SK-N-SH (cell line): ENCODE results near the gene CCDC6. TPM values are rescaled to one million over a fixed set of nuclear protein-coding genes. Genes with fewer than 3 reads are reported as not detected.

Experiments
- CTCF ChIA-PET: fragments of 300-600, 350-600 bp; formaldehyde crosslinking; extraction: SDS; loops from one replicate; lab custom pipeline; 2021; lab: Yijun Ruan, JAX
- POLR2A ChIA-PET: fragments of 350-600 bp; sonication (Branson Sonifier 250); formaldehyde crosslinking; extraction: SDS; loops from one replicate; lab custom pipeline; 2020; ENCODE audit warnings: antibody characterized with exemption, inconsistent platforms; lab: Yijun Ruan, JAX
- DNase-seq: peaks from one replicate; pipeline ENCODE4 v3.0.0; 2012
- H2AFZ ChIP-seq: fragments of 200-600 bp; sonication (generic); 2 replicates; pipeline ENCODE4 v1.8.1; 2016; ENCODE audit warnings: antibody characterized with exemption, mild to moderate bottlenecking, low read depth
- H3F3A ChIP-seq: fragments of 200-600 bp; sonication (generic); replicated peaks from 2 replicates; pipeline ENCODE3; 2016; ENCODE audit warnings: antibody characterized with exemption, mild to moderate bottlenecking; ENCODE audit not compliant: insufficient read depth
- H3K27ac ChIP-seq, 2 experiments: fragments of 200-500 bp in 1 of 2; fragments of 200-600 bp in 1 of 2; sonication (Bioruptor generic) in 1 of 2; sonication (generic), shearing (Covaris generic) in 1 of 2; 2 replicates each; pipeline versions ENCODE4 v1.5.1 to v1.6.1; 2014 to 2016; ENCODE audit warnings: low read depth in 2 of 2, inconsistent platforms in 1 of 2, low read length in 1 of 2, mild to moderate bottlenecking in 1 of 2, mixed read lengths in 1 of 2
- H3K27me3 ChIP-seq: fragments of 200-600 bp; sonication (generic), shearing (Covaris generic); 2 replicates; pipeline ENCODE4 v1.6.1; 2016; ENCODE audit warnings: mixed run types; ENCODE audit not compliant: insufficient read depth
- H3K36me3 ChIP-seq, 2 experiments: fragments of 200-500 bp in 1 of 2; fragments of 200-600 bp in 1 of 2; sonication (Bioruptor generic) in 1 of 2; sonication (generic) in 1 of 2; replicated peaks in 1 of 2; 2 replicates each; pipeline versions ENCODE3 to v1.5.1; 2014 to 2016; ENCODE audit warnings: low read length in 1 of 2, mild to moderate bottlenecking in 1 of 2; ENCODE audit not compliant: insufficient read depth in 2 of 2, control insufficient read depth in 1 of 2
- H3K4me1 ChIP-seq, 2 experiments: fragments of 200-500 bp in 1 of 2; fragments of 200-600 bp in 1 of 2; sonication (Bioruptor generic) in 1 of 2; sonication (generic), shearing (Covaris generic) in 1 of 2; 2 replicates each; pipeline versions ENCODE4 v1.5.1 to v1.6.1; 2014 to 2016; ENCODE audit warnings: low read depth in 1 of 2, low read length in 1 of 2, mixed run types in 1 of 2; ENCODE audit not compliant: insufficient read depth in 2 of 2, control insufficient read depth in 1 of 2
- H3K4me2 ChIP-seq: fragments of 200-600 bp; sonication (generic), shearing (Covaris generic); 2 replicates; pipeline ENCODE4 v1.6.1; 2017; ENCODE audit warnings: mixed run types
- H3K4me3 ChIP-seq, 2 experiments: fragments of 200-500 bp in 1 of 2; fragments of 200-600 bp in 1 of 2; sonication (Bioruptor generic) in 1 of 2; sonication (generic), shearing (Covaris generic) in 1 of 2; 2 replicates each; pipeline versions ENCODE4 v1.5.1 to v1.8.1; 2014 to 2016; ENCODE audit warnings: low read depth in 2 of 2, inconsistent platforms in 1 of 2, low read length in 1 of 2, mild to moderate bottlenecking in 1 of 2, mixed read lengths in 1 of 2, moderate library complexity in 1 of 2
- H3K79me2 ChIP-seq: fragments of 200-600 bp; sonication (generic); 2 replicates; pipeline ENCODE4 v1.8.1; 2017; ENCODE audit warnings: mild to moderate bottlenecking; ENCODE audit not compliant: insufficient read depth
- H3K9ac ChIP-seq: fragments of 200-600 bp; sonication (generic); 2 replicates; pipeline ENCODE4 v1.6.1; 2017; ENCODE audit warnings: mixed run types
- H3K9me2 ChIP-seq: fragments of 200-600 bp; sonication (generic); 2 replicates; pipeline ENCODE4 v1.6.1; 2017; ENCODE audit warnings: mixed run types
- H3K9me3 ChIP-seq: fragments of 200-600 bp; sonication (generic); 2 replicates; pipeline ENCODE4 v1.6.1; 2017; ENCODE audit warnings: mixed run types, mild to moderate bottlenecking, moderate library complexity
- H4K20me1 ChIP-seq: fragments of 200-600 bp; sonication (generic); 2 replicates; pipeline ENCODE4 v1.6.1; 2017; ENCODE audit warnings: mild to moderate bottlenecking, mixed run types; ENCODE audit not compliant: insufficient read depth
- CHD2 ChIP-seq: fragments of 150-350 bp; IDR thresholded peaks from 2 replicates; pipeline ENCODE4 v1.6.1; 2018; ENCODE audit warnings: low read length; ENCODE audit not compliant: partially characterized antibody
- EZH2phosphoT487 ChIP-seq: fragments of 200-600 bp; sonication (generic); IDR thresholded peaks from 2 replicates; pipeline ENCODE4 v1.6.1; 2017; ENCODE audit warnings: low read depth, mixed run types, mild to moderate bottlenecking, antibody characterized with exemption, moderate library complexity, borderline replicate concordance
- FOSL2 ChIP-seq: IDR thresholded peaks from 2 replicates; pipeline ENCODE4 v1.4.0; 2012; ENCODE audit warnings: low read depth, mild to moderate bottlenecking, moderate library complexity, borderline replicate concordance
- FOXJ3 ChIP-seq: sonication (generic); formaldehyde crosslinking; IDR thresholded peaks from 2 replicates; pipeline ENCODE4 v1.5.1; 2020; ENCODE audit warnings: mild to moderate bottlenecking, missing genetic modification reagents
- FOXM1 ChIP-seq: IDR thresholded peaks from 2 replicates; pipeline ENCODE4 v1.4.0; 2012; ENCODE audit warnings: low read depth, mild to moderate bottlenecking
- GABPA ChIP-seq: IDR thresholded peaks from 2 replicates; pipeline ENCODE4 v1.4.0; 2012; ENCODE audit warnings: low read depth, mild to moderate bottlenecking
- MEF2A ChIP-seq: IDR thresholded peaks from 2 replicates; pipeline ENCODE4 v1.4.0; 2012; ENCODE audit warnings: low read depth, borderline replicate concordance
- MXI1 ChIP-seq: IDR thresholded peaks from 2 replicates; pipeline ENCODE4 v1.6.1; 2012; ENCODE audit warnings: mild to moderate bottlenecking, low read depth, low read length, improper control_type of control experiment
- NFIC ChIP-seq: IDR thresholded peaks from 2 replicates; pipeline ENCODE4 v1.4.0; 2012; ENCODE audit warnings: borderline replicate concordance
- RAD21 ChIP-seq: IDR thresholded peaks from 2 replicates; pipeline ENCODE4 v1.6.1; 2012; ENCODE audit warnings: mild to moderate bottlenecking, low read length
- RFX5 ChIP-seq: IDR thresholded peaks from 2 replicates; pipeline ENCODE4 v1.6.1; 2012; ENCODE audit warnings: mild to moderate bottlenecking, improper control_type of control experiment, low read length
- SMC3 ChIP-seq: IDR thresholded peaks from 2 replicates; pipeline ENCODE4 v1.6.1; 2012; ENCODE audit warnings: low read depth, low read length, improper control_type of control experiment
- TCF12 ChIP-seq: IDR thresholded peaks from 2 replicates; pipeline ENCODE4 v1.4.0; 2012
- TEAD4 ChIP-seq: IDR thresholded peaks from 2 replicates; pipeline ENCODE4 v1.4.0; 2012; ENCODE audit warnings: mild to moderate bottlenecking, borderline replicate concordance; ENCODE audit not compliant: insufficient read depth
- YY1 ChIP-seq: IDR thresholded peaks from 2 replicates; pipeline ENCODE4 v1.4.0; 2012; ENCODE audit warnings: low read depth, mild to moderate bottlenecking
- WGBS: methylation state at CpG from one replicate; pipeline ENCODE4 v1.1.6; 2017; ENCODE audit warnings: low lambda C conversion rate; 5-methylcytosine and 5-hydroxymethylcytosine counted together
- polyA plus RNA-seq, 3 experiments: library from polyadenylated mRNA; depleted of rRNA; stranded (reverse); fragments of >200 nt; gene quantifications; 2 replicates each; pipeline ENCODE4 v1.2.3, GENCODE V29; 2012
- TF ChIP-seq, protein P1 (sequence below): fragments of 200-600 bp; sonication (generic); IDR thresholded peaks from 2 replicates; pipeline ENCODE4 v1.6.1; 2017; ENCODE audit warnings: antibody characterized with exemption, mild to moderate bottlenecking, moderate library complexity
- TF ChIP-seq, protein P2 (sequence below): IDR thresholded peaks from 2 replicates; pipeline ENCODE4 v1.4.0; 2012; ENCODE audit warnings: low read depth, borderline replicate concordance
- TF ChIP-seq, protein P3 (sequence below): fragments of 150-350 bp; IDR thresholded peaks from 2 replicates; pipeline ENCODE4 v1.6.1; 2016; ENCODE audit warnings: mild to moderate bottlenecking, low read depth, low read length
- TF ChIP-seq, protein P4 (sequence below): IDR thresholded peaks from 2 replicates; pipeline ENCODE4 v1.4.0; 2012; ENCODE audit warnings: low read depth, borderline replicate concordance
- TF ChIP-seq, protein P5 (sequence below): IDR thresholded peaks from 2 replicates; pipeline ENCODE4; 2012

CCDC6 gene
- polyA plus RNA-seq, 1 of the 3 experiments (the other 2 are of a cell fraction): 10.8 TPM

DNA sequence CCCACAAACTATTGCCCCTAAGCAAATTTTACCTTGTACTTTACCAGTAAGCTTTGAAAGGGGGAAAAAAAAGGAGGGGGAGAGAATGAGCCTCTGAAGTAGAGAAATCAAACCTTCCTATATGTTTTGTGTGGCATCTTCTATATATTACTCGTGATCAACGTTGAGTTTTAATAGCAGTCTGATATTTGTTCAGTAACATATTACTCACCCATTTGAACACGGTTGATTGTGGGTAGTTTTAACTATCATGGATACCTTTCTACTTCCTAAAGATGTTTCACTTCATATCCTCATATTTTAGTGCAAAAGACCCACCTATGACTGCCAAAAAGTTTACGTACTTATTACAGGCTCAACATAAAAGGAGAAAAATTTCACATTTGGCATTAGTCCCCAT is 54.5 kb downstream of the CCDC6 start:
- no peaks in the 10 kb centered on the region for H3K27me3 ChIP-seq
- H3K79me2 ChIP-seq: peaks cover 29% of the 10 kb centered on the region
- peaks cover 10 to 14% of the 10 kb centered on the region in 2 experiments; a peak in 3 of 4 replicates for H3K4me1 ChIP-seq
- H3K9me3 ChIP-seq: no peaks in the 10 kb centered on the region
- TF ChIP-seq FOSL2 (no peak), TCF12 (no peak), NFIC (no peak)
- TF ChIP-seq, protein P1, sequence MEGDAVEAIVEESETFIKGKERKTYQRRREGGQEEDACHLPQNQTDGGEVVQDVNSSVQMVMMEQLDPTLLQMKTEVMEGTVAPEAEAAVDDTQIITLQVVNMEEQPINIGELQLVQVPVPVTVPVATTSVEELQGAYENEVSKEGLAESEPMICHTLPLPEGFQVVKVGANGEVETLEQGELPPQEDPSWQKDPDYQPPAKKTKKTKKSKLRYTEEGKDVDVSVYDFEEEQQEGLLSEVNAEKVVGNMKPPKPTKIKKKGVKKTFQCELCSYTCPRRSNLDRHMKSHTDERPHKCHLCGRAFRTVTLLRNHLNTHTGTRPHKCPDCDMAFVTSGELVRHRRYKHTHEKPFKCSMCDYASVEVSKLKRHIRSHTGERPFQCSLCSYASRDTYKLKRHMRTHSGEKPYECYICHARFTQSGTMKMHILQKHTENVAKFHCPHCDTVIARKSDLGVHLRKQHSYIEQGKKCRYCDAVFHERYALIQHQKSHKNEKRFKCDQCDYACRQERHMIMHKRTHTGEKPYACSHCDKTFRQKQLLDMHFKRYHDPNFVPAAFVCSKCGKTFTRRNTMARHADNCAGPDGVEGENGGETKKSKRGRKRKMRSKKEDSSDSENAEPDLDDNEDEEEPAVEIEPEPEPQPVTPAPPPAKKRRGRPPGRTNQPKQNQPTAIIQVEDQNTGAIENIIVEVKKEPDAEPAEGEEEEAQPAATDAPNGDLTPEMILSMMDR: no peak
- TF ChIP-seq, protein P2, sequence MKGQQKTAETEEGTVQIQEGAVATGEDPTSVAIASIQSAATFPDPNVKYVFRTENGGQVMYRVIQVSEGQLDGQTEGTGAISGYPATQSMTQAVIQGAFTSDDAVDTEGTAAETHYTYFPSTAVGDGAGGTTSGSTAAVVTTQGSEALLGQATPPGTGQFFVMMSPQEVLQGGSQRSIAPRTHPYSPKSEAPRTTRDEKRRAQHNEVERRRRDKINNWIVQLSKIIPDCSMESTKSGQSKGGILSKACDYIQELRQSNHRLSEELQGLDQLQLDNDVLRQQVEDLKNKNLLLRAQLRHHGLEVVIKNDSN: no peak
- TF ChIP-seq, protein P3, sequence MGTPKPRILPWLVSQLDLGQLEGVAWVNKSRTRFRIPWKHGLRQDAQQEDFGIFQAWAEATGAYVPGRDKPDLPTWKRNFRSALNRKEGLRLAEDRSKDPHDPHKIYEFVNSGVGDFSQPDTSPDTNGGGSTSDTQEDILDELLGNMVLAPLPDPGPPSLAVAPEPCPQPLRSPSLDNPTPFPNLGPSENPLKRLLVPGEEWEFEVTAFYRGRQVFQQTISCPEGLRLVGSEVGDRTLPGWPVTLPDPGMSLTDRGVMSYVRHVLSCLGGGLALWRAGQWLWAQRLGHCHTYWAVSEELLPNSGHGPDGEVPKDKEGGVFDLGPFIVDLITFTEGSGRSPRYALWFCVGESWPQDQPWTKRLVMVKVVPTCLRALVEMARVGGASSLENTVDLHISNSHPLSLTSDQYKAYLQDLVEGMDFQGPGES: no peak
- TF ChIP-seq, protein P4, sequence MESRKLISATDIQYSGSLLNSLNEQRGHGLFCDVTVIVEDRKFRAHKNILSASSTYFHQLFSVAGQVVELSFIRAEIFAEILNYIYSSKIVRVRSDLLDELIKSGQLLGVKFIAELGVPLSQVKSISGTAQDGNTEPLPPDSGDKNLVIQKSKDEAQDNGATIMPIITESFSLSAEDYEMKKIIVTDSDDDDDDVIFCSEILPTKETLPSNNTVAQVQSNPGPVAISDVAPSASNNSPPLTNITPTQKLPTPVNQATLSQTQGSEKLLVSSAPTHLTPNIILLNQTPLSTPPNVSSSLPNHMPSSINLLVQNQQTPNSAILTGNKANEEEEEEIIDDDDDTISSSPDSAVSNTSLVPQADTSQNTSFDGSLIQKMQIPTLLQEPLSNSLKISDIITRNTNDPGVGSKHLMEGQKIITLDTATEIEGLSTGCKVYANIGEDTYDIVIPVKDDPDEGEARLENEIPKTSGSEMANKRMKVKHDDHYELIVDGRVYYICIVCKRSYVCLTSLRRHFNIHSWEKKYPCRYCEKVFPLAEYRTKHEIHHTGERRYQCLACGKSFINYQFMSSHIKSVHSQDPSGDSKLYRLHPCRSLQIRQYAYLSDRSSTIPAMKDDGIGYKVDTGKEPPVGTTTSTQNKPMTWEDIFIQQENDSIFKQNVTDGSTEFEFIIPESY: no peak
- H3K27ac ChIP-seq: no peak overlapping the region
- H3K36me3 ChIP-seq: peaks cover 24 to 47% of the 10 kb centered on the region in 2 experiments
- DNase-seq: no peak
- H2AFZ ChIP-seq: no peak overlapping the region
- no peak overlapping the region for H3K4me2 ChIP-seq
- no peaks in the 10 kb centered on the region for H3K9me2 ChIP-seq
- H3F3A ChIP-seq: peaks cover 4% of the 10 kb centered on the region
- POLR2A ChIA-PET: no interaction called here
- CTCF ChIA-PET: no interaction called here
- WGBS: 90% methylated on average over 4 of the region's 4 CpGs
- no peak overlapping the region for H3K9ac ChIP-seq
- H3K4me3 ChIP-seq: no peak overlapping the region
- H4K20me1 ChIP-seq: peaks cover 10% of the 10 kb centered on the region

DNA sequence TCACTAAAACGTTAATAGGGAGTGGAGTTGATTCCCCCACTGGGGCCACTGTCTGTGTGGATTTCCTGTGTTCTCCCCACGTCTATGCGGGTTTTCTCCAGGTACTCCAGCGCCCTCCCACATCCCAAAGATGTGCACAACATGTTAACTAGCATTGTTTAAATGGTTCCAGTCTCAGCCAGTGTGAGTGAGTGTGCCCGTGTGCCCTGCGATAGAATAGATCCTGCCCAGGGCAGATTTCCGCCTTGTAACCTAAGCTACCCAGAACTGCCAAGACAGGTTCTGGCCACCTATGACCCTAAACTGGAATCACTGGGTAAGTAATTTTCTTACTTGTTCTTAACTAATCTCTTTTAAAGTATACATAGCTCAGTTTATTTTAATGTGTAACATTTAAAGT is 58.5 kb downstream of the CCDC6 start:
- CTCF ChIA-PET: interaction anchor here (0.9 to 1.9 kb wide), 2 partner anchors 17 to 25 kb away, joined by 3 to 8 read pairs; no protein-coding TSS in a partner anchor

More for the DNA sequence above, 58.5 kb downstream of the CCDC6 start:
- H4K20me1 ChIP-seq: no peaks in the 10 kb centered on the region; the same call in 1 of the 2 replicates
- TF ChIP-seq SMC3 (no peak), CHD2 (no peak), GABPA (no peak), MEF2A (no peak), FOXJ3 (no peak), TCF12 (no peak), YY1 (no peak), FOXM1 (no peak), FOSL2 (no peak), MXI1 (no peak), RFX5 (no peak), RAD21 (no peak), EZH2phosphoT487 (no peak), TEAD4 (no peak)
- TF ChIP-seq, protein P5, sequence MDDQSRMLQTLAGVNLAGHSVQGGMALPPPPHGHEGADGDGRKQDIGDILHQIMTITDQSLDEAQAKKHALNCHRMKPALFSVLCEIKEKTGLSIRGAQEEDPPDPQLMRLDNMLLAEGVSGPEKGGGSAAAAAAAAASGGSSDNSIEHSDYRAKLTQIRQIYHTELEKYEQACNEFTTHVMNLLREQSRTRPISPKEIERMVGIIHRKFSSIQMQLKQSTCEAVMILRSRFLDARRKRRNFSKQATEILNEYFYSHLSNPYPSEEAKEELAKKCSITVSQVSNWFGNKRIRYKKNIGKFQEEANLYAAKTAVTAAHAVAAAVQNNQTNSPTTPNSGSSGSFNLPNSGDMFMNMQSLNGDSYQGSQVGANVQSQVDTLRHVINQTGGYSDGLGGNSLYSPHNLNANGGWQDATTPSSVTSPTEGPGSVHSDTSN: no peak
- H2AFZ ChIP-seq: no peak overlapping the region
- peaks cover 30 to 65% of the 10 kb centered on the region in 2 experiments for H3K36me3 ChIP-seq
- 88% methylated on average over 7 of the region's 7 CpGs for WGBS
- H3F3A ChIP-seq: no peaks in the 10 kb centered on the region
- H3K9me3 ChIP-seq: no peaks in the 10 kb centered on the region
- no peak overlapping the region for H3K9ac ChIP-seq
- no peaks in the 10 kb centered on the region for H3K27me3 ChIP-seq
- H3K9me2 ChIP-seq: no peaks in the 10 kb centered on the region
- H3K27ac ChIP-seq: no peak overlapping the region
- no peak for DNase-seq
- POLR2A ChIA-PET: no interaction called here
- no peak overlapping the region for H3K4me2 ChIP-seq
- H3K79me2 ChIP-seq: peaks cover 3% of the 10 kb centered on the region; the same call in 1 of the 2 replicates
- H3K4me1 ChIP-seq: peaks cover 0 to 4% of the 10 kb centered on the region in 2 experiments; a peak in 2 of 4 replicates
- H3K4me3 ChIP-seq: no peak overlapping the region
